HepG2 (cell line): Measurements from ENCODE around the gene CHST12.

Experiments used
- MAZ ChIP-seq, 2 experiments: sonication (generic) in 1 of 2; formaldehyde crosslinking in 1 of 2; IDR thresholded peaks; 2 replicates each; pipeline versions ENCODE4 v1.5.0 to v1.6.1; 2012 to 2020; ENCODE audit warnings: low read depth in 2 of 2, mild to moderate bottlenecking in 2 of 2, borderline replicate concordance in 1 of 2, improper control_type of control experiment in 1 of 2, low read length in 1 of 2, missing genetic modification reagents in 1 of 2, moderate library complexity in 1 of 2
- REPIN1 ChIP-seq: sonication (generic); formaldehyde crosslinking; IDR thresholded peaks from 2 replicates; pipeline ENCODE4 v1.8.0; 2022; ENCODE audit warnings: missing genetic modification reagents, low read depth, mild to moderate bottlenecking, borderline replicate concordance
- ZBTB33 ChIP-seq: sonication (generic); formaldehyde crosslinking; IDR thresholded peaks from 2 replicates; pipeline ENCODE4 v1.4.0; 2020; ENCODE audit warnings: missing genetic modification reagents

- TF ChIP-seq REPIN1 (CRISPR knock-in tag), result no peak
- no peak for TF ChIP-seq ZBTB33 (CRISPR knock-in tag)
- no peak for TF ChIP-seq MAZ (IDR thresholded peaks at IDR 0.05; ENCODE audit: borderline replicate concordance, low read depth, low read length)
- no peak for TF ChIP-seq MAZ (CRISPR knock-in tag; IDR thresholded peaks at IDR 0.05; ENCODE audit: low read depth)
These were observed 30.7 kb upstream of the CHST12 start for GRCh38 chr7:2372724-2373123.
